Measurements from ENCODE around the gene COL6A2.

- TF ChIP-seq CTCF (IDR thresholded peaks at IDR 0.05) (no peak), EP300 (IDR thresholded peaks at IDR 0.05) (no peak)
These were observed 50.2 kb downstream of the COL6A2 start for GRCh38 chr21:46148106-46148505.

Data from suprapubic skin (tissue), 3 donors.